Measurements from ENCODE around the gene COLEC11. TPM values are rescaled to one million over a fixed set of nuclear protein-coding genes. Genes with fewer than 3 reads are reported as not detected.

The COLEC11 gene
- total and polyA plus RNA-seq, 2 of the 13 experiments (the other 11 are each of a cell fraction or from before 2014, with no cell fraction given): 1.5 to 3.0 TPM

- TF ChIP-seq, protein P1, sequence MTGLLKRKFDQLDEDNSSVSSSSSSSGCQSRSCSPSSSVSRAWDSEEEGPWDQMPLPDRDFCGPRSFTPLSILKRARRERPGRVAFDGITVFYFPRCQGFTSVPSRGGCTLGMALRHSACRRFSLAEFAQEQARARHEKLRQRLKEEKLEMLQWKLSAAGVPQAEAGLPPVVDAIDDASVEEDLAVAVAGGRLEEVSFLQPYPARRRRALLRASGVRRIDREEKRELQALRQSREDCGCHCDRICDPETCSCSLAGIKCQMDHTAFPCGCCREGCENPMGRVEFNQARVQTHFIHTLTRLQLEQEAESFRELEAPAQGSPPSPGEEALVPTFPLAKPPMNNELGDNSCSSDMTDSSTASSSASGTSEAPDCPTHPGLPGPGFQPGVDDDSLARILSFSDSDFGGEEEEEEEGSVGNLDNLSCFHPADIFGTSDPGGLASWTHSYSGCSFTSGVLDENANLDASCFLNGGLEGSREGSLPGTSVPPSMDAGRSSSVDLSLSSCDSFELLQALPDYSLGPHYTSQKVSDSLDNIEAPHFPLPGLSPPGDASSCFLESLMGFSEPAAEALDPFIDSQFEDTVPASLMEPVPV (CRISPR knock-in tag; IDR thresholded peaks at IDR 0.05): no peak
- TF ChIP-seq, protein P2, sequence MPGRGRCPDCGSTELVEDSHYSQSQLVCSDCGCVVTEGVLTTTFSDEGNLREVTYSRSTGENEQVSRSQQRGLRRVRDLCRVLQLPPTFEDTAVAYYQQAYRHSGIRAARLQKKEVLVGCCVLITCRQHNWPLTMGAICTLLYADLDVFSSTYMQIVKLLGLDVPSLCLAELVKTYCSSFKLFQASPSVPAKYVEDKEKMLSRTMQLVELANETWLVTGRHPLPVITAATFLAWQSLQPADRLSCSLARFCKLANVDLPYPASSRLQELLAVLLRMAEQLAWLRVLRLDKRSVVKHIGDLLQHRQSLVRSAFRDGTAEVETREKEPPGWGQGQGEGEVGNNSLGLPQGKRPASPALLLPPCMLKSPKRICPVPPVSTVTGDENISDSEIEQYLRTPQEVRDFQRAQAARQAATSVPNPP (CRISPR knock-in tag; IDR thresholded peaks at IDR 0.05): no peak
- peak; percentile 71; the same call in 1 of the 2 replicates for TF ChIP-seq ZNF724P (CRISPR knock-in tag; IDR thresholded peaks at IDR 0.05; ENCODE audit: borderline replicate concordance)
- no peak for TF ChIP-seq ZNF337 (CRISPR knock-in tag; IDR thresholded peaks at IDR 0.05; ENCODE audit: borderline replicate concordance, low read depth)
- TF ChIP-seq, protein P3, sequence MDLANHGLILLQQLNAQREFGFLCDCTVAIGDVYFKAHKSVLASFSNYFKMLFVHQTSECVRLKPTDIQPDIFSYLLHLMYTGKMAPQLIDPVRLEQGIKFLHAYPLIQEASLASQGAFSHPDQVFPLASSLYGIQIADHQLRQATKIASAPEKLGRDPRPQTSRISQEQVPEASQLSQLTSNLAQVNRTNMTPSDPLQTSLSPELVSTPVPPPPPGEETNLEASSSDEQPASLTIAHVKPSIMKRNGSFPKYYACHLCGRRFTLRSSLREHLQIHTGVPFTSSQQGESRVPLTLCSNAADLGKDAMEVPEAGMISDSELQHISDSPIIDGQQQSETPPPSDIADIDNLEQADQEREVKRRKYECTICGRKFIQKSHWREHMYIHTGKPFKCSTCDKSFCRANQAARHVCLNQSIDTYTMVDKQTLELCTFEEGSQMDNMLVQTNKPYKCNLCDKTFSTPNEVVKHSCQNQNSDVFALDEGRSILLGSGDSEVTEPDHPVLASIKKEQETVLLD (CRISPR knock-in tag; IDR thresholded peaks at IDR 0.05; ENCODE audit: low read depth): no peak
- no peak; the same call in 1 of the 2 replicates for TF ChIP-seq ZNF605 (CRISPR knock-in tag; IDR thresholded peaks at IDR 0.05)
- TF ChIP-seq ARNTL (CRISPR knock-in tag; IDR thresholded peaks at IDR 0.05): 0 out of 2 replicates have a peak, but pooled peaks have one; percentile 17
- no peak for TF ChIP-seq ZNF274 (CRISPR knock-in tag; IDR thresholded peaks at IDR 0.05)
- TF ChIP-seq ZZZ3 (CRISPR knock-in tag; IDR thresholded peaks at IDR 0.05; ENCODE audit: borderline replicate concordance): no peak
- no peak for TF ChIP-seq FOXA1 (IDR thresholded peaks at IDR 0.05)
- peak; percentile 89 for TF ChIP-seq FOXA1 (CRISPR knock-in tag; IDR thresholded peaks at IDR 0.05)
- TF ChIP-seq NBN (conservative IDR thresholded peaks at IDR 0.05): no peak
- TF ChIP-seq CBFB (CRISPR knock-in tag; IDR thresholded peaks at IDR 0.05): no peak
- no peak for TF ChIP-seq PRPF4 (IDR thresholded peaks at IDR 0.05; ENCODE audit: low read depth, low read length, poor library complexity, severe bottlenecking)
- TF ChIP-seq ZNF280D (CRISPR knock-in tag; IDR thresholded peaks at IDR 0.05): no peak
- peak; percentile 37; the same call in 1 of the 2 replicates for TF ChIP-seq ZNF704 (CRISPR knock-in tag; IDR thresholded peaks at IDR 0.05; ENCODE audit: borderline replicate concordance)
- TF ChIP-seq LRRFIP1 (CRISPR knock-in tag; conservative IDR thresholded peaks at IDR 0.05): no peak
Observed at GRCh38 chr2:3656762-3657721, 62.1 kb downstream of the COLEC11 start (continued).
